GM19238 (cell line): ENCODE measurements around the gene HTR1D.
"Not testable (repeated sequence)": the region's sequence is repeated elsewhere in the genome, so short reads cannot be mapped to it uniquely, and the experiment has no call there.

Experiments used
- DNase-seq: peaks from one replicate; pipeline ENCODE4 v3.0.0; 2011; ENCODE audit warnings: low spot score; ENCODE audit not compliant: insufficient read length

The HTR1D gene, protein sequence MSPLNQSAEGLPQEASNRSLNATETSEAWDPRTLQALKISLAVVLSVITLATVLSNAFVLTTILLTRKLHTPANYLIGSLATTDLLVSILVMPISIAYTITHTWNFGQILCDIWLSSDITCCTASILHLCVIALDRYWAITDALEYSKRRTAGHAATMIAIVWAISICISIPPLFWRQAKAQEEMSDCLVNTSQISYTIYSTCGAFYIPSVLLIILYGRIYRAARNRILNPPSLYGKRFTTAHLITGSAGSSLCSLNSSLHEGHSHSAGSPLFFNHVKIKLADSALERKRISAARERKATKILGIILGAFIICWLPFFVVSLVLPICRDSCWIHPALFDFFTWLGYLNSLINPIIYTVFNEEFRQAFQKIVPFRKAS

DNA sequence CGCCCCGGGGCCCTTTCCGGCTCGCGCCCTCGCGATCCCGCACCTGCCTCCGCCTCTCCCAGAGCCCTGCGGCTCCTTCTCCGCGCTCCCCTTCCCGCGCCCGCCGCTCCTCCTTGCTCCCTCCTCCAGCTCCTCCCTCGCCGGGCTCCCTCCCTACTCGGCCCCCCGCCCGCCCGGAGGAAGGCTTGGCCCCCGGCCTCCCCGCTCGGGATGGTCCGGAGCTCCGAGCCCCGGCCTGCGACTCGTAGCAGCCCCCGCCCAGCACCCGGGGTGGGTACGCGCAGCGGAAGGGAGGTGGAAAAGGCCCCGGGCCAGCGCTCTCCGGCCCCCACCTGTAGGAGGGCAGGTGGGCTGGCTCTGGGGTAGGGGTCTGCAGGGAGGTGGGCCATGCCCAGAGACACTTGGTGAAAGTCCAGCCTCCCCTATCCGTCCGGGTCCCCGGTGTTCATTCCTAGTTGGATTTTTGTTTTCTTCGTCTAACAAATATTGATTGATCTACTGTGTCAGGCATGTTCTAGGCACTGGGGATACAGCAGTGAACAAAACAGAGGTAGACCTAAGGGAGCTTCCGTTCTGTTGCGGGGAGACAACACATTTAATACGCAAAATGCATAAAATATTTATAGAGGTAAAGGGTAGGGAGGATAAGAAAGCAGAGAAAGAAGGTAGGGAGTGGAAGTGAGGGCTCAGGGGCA lies at the start of gene HTR1D:
Gene HTR1D, minus strand, starts transcription at position 82 of the 695 bp plus-strand sequence. CDS start 23,283 bp downstream, outside the sequence.
- no peak for DNase-seq

DNA sequence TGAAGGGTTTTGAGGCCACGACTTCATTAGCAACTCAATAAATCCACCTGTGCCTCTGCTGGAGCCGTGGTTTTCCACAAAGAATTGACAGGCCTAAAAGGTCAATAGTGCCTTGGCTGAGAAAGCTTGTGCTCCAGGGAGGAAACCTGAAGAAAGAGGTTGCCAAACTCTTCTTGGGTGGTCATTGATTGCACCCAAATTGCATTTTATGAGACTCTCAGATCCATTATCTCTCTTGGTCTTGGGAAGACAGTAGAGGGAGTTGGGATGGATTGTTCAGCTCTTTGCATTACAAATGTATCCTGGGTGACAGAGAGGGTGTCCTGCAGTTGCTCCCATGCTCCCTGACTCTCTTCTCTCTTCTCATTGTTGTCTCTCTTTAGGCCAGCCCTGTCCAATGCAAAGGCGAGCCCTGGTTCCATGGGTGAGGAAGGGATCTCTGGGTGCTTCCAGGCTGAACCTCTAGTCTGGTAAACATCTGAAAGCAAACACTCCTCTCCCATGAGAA lies 46.1 kb upstream of the HTR1D start:
- no peak for DNase-seq

DNA sequence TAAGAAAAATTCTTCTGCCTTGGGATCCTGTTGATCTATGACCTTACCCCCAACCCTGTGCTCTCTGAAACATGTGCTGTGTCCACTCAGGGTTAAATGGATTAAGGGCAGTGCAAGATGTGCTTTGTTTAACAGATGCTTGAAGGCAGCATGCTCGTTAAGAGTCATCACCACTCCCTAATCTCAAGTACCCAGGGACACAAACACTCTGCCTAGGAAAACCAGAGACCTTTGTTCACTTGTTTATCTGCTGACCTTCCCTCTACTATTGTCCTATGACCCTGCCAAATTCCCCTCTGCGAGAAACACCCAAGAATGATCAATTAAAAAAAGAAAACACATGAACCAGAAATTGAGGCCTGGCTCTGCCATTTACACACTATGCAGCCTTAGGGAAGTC lies 40.8 kb upstream of the HTR1D start:
- DNase-seq = not testable (repeated sequence)

DNA sequence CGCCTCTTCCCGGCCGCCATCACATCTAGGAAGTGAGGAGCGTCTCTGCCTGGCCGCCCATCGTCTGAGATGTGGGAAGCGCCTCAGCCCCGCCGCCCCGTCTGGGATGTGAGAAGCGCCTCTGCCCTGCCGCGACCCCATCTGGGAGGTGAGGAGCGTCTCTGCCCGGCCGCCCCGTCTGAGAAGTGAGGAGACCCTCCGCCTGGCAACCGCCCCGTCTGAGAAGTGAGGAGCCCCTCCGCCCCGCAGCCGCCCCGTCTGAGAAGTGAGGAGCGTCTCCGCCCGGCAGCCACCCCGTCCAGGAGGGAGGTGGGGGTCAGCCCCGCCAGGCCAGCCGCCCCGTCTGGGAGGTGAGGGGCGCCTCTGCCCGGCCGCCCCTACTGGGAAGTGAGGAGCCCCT lies 40.1 kb upstream of the HTR1D start:
- not testable (repeated sequence) for DNase-seq

DNA sequence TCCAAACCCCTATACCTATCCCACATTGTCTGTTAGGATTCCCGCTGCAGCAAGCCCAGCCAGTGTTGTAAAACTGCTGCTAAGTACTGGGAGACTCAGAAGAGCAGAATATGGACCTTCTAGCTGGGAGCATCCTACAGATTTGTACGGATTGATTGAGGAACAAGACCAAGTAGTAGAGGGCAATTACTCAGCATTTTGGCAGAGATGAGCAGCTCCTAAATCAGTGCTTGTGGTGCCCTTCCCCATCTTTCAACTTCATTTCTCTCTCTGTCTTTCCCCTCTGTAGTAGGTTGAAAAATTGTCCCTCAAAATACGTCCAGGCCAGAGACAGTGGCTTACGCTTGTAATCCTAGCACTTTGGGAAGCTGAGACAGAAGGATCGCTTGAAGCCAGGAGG lies 37.3 kb upstream of the HTR1D start:
- DNase-seq = no peak

DNA sequence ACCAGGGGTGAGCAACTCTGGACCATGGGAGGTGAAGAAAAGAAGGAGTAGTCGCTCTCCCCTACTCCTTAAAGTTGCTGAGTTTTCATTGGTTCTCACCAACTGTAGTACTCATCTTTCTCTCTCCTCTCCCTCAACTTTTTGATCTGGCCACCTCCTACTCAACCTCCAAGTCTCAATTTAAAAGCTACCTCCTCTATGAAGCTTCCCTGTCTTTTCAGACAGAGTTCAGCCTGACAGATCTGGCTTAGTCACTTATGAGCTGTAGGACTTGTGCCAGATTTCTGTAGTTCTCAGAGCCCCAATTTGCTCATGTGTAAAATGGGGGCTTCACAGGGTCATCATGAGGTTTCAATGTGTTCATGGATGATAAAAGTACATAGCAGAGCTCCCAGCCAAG lies 34.5 kb upstream of the HTR1D start:
- no peak for DNase-seq

DNA sequence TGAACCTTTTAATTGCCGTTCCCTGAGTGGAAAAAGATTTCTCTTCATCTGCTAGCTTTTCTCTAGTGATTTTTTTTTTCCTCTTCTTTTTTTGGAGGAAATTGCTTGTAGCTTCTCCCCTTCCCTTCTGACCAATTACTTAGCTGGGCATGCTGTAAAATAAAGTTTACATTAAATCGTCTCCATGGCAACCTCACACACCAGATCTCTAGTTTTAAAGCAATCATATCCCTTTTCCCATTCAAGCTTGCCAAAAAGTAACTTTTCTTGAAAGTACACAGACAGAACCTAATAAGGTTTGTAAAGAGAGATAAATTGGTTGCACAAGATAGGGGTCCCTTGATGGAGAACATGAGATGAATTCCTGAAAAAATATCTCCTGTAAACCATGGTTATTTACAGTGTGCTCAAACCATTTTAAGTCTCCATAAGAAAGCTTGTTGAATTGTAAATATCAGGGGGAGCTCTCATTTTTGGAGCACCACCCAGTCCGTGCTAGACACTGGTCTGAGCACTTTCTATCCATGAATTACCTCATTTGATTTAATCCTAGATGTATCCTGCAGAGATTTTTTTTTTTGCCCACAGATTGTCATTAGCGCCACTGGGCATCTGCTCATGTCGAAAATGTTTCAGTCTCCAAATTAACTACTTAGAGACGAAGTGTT lies 32.6 kb upstream of the HTR1D start:
- no peak for DNase-seq

DNA sequence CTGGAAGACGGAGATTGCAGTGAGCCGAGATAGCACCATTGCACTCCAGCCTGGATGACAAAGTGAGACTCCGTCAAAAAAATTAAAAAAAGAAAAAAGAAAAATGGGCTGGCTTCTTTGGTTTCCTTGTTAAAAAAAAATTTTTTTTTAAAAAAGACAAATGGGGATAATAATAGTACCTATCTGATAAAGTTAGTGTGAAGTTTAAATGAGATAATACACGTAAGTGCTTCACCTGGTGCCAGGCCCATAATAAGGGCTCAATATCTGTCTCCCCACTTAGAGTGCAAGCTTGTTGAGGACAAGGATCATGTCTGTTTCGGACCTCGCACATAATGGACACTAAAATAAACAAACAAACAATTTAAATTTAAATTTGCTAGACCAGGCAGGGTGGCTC lies 30.0 kb upstream of the HTR1D start:
- no peak for DNase-seq

DNA sequence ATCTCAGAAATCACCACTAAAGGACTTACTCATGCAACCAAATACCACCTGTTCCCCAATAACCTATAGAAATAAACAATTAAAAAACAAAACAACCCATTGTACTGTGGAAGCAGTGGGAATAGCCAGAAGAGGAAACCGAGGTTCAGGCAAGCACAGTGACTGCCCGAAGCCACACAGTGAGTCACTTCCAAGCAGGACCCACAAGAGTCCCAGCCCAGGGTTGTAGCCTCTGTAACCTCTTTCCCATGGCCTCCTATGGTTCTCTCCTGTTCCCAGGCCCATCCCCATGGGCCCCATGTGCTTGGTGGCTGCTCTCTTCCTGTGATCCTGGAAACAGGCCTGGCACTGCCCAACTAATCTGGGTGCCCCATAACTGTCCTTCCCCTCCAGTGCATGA lies 29.0 kb upstream of the HTR1D start:
- DNase-seq = no peak

DNA sequence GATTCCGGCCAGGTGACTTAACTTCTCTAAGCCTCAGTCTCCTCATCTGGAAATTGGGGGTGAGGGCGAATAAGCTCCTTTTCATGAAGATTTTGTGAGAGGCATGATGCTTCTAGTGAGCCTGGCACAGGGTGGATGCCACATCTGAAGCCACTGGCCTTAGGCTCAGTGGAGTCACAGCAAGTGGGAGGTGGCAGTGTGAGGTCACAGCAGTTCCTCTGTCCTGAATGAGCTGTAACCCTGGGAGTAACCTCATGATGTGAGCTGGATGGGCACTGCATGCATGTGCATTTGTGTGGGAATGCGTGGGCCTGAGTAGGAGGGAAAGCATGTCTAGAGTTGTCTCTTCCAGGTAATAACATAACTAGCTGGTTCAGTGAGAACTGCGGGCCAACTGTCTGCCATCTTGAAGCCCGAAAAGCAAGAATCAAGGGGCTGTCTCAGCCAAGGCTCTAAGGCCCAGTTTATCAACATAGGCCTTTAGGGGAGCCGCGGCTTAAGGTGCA lies 27.0 kb upstream of the HTR1D start:
- no peak for DNase-seq

DNA sequence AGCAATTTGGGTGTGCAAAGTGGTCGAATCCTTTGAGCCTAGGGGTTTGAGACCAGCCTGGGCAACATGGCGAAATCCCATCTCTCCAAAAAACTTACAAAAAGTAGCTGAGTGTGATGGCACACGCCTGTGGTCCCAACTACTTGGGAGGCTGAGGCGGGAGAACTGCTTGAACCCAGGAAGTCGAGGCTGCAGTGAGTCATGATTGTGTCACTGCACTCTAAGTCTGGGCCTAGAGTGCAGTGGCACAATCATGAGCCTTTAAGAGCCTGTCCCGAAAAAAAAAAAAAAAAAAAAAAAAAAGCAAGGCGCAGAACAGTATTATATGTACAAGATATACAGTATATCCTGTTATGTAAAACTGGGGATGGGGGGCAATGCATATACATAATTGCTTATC lies 25.1 kb upstream of the HTR1D start:
- DNase-seq = no peak

DNA sequence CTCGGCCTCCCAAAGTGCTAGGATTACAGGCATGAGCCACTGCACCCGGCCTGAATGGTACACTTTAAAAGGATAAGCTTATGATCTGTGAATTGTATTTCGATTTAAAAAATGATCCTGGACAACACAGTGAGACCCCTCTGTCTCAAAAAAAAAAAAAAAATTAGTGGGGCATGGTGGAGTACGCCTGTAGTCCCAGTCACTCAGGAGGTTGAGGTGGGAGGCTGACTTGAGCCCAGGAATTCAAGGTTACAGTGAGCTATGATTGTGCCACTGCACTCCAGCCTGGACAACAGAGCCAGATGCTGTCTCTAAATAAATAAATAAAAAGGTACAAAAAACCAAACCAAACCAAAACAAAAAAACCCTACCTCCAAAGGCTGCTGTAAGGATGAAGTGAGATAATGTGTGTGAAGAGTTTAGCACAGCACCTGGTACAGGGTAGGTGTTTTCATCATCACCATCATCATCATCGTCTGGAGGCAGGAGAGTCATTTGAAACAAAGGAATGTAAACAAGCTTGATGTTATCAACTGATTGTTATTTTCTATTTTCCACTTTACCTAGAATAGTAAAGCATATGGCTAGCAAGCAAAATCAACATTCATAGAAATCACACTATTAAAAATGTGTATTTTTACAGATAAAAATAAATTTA lies 22.5 kb upstream of the HTR1D start:
- DNase-seq = no peak

DNA sequence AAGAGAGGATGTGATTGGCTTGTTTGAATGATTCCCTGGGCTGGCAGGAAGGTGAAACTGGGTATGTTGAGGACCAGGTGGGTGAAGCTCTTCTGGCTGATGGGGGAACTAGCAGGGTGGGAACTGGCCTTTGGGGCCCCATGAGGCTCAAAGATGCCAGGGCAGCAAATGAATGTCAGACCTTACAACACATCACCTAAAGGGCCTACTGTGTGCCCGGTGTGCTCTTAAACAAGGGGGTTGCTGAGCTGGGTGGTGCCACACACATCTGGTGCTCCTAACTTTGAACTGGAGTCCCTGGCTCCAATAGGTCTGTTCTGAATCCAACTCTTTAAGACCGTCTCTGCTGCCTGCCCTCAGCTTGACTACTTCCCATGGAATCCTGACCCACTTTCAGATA lies 21.3 kb upstream of the HTR1D start:
- no peak for DNase-seq

DNA sequence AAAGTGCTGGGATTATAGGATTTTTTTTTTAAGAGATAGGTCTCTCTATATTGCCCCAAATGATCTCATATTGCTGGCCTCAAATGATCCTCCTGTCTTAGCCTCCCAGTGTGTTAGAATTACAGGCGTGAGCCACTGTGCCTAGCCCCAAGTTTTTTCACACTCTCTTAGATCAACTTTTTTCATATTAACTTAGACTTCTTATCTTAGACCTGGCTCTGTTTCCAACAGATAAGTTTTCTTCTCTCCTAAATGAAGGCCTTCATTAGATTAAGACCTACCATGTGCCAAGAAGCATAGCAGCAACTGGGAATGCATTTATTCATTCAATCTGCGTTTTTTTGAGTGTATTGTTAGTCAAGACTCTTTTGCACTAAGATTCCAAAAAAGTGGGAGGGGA lies 20.2 kb upstream of the HTR1D start:
- DNase-seq = no peak

DNA sequence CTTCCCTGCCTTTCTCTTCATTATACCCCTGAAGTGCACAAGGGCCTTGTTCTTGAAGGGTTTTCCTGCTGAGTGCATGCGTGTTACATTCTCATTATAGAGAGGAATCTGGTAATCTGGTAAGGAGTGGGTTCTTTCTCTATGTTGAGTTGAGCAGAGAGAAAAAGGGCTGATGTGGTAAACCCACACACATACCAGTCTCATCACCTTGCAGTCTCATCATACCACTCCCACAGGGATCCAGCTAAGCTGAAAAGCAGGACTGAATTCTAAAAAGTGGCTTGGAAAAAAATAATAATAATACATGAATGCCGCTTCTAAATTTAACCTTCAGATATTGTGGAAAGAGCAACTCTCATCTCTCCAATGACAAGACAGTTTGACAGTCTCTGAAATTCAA lies 10.5 kb upstream of the HTR1D start:
- no peak for DNase-seq

DNA sequence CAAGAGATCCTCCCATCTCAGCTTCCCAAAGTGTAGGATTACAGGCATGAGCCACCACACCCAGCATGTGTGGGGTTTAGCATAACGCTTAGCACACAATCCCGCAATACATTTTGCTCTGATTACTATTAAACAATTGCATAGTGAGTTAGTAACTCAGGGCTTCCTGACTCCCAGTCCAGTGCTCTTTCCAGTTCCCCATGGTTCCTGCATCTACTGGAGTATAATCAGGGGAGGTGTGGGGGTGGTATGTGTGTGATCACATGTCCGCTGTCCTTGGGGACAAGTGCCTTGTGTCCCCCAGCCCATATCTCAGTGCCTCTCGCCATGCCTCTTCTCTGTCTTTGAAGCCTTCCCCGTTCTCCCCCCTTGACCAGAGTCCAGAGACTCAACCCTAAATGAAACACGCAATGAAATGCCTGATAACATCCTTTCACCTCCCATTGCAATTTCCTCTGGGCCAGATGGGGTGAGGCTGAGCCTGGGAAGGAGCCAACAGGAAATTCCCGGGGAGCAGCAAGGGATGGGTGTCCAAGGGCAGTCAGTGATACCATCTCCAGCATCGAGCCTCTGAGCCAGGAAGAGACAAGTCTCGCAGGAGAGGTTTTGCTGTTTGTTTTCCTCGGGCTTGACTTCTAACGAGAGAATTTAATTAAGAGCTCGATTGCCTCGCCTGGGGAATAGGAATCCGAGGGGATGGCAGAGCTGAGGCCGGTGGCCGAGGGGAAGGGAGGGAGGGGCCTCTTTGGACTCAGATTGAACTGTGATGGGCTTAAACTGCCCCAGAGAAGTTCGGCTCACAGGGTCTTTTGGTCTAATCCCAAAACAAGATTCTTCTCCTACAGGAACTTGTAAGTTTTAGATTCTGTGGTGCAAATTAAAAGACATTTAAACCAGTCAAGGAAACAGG lies 7.7 kb upstream of the HTR1D start:
- no peak for DNase-seq

DNA sequence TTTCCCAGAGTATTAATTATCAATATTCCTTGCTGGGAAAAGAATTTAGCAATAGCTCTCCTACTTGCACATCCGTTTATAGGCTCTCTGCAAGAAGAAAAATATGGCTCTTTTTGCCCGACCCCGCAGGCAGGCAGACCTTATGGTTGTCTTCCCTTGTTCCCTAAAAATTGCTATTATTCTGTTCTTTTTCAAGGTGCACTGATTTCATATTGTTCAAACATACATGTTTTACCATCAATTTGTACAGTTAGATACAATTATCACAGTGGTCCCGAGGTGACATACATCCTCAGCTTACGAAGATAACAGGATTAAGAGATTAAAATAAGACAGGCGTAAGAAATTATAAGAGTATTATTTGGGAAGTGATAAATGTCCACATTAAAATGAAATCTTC lies 6.7 kb upstream of the HTR1D start:
- DNase-seq = not testable (repeated sequence)

DNA sequence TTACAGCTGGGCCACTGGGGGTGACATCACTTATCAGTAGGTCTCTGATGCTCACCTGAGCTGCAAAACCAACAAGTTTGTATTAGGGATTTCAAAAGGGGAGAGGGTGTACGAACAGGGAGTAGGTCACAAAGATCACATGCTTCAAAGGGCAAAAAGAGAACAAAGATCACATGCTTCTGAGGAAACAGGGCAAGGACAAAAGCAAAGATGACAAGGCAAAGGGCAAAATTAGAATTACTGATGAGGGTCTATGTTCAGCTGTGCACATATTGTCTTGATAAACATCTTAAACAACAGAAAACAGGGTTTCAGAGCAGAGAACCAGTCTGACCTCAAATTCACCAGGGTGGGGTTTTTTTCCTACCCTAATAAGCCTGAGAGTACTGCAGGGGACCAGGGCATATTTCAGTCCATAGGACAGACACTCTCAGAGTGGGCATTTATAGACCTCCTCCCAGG lies 6.2 kb upstream of the HTR1D start:
- not testable (repeated sequence) for DNase-seq

DNA sequence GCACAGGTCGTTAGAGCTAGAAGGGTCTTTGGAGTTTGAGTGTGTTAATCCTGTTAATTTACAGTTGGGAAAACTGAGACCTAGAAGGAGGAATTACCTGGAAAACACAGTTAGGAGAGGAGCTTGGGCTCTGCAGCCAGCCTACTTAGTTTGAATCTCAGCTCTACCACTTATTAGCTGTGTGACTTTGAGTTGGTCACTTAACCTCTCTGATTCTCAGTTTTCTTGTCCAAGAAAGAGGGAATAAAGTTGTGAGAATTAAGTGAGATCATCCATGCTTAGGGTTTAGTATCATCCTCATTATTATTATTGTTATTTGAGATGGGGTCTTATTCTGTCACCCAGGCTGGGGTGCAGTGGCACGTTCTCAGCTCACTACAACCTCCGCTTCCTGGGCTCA lies 5.4 kb upstream of the HTR1D start:
- no peak for DNase-seq

DNA sequence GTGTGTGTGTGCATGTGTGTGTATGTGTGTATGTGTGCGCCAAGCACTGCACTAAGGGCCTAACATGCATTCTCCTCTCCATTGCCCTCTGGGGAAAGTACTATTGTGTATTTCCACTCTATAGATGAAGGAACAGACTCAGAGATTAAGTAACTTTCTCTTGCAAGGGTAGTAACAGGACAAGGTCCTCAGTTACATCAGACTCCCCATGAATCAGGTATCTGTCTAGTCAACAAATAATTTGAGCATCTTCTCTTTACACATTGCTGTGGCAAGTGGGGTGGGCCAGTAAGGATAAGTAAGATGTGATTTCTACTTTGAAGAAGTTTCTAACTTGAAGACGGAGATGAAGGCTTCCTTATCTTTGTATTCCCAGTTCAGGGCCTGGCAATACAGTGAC lies 5.0 kb upstream of the HTR1D start:
- DNase-seq = no peak
